ENCODE measurements around the gene FBXW4. TPM values are rescaled to one million over a fixed set of nuclear protein-coding genes. Genes with fewer than 3 reads are reported as not detected.
A peak's percentile ranks its signal among the peaks of the same experiment; 100 is the strongest.
"Not testable (repeated sequence)": the region's sequence is repeated elsewhere in the genome, so short reads cannot be mapped to it uniquely, and the experiment has no call there.

Gene FBXW4
- total RNA-seq, 1 experiment from 2014 or later: 15.7 TPM

GRCh38 chr10:101595591-101596433 lies 99.2 kb downstream of the FBXW4 start:
- TF ChIP-seq CTCF (IDR thresholded peaks at IDR 0.05; ENCODE audit: unreplicated experiment): no peak
- no peaks in the 10 kb centered on the region for H3K36me3 Mint-ChIP-seq (ENCODE audit: insufficient read depth, unreplicated experiment)
- H3K27me3 Mint-ChIP-seq (ENCODE audit: unreplicated experiment): no peaks in the 10 kb centered on the region
- no peaks in the 10 kb centered on the region for H3K4me1 Mint-ChIP-seq (ENCODE audit: low read depth, unreplicated experiment)
- no peaks in the 10 kb centered on the region for H3K9me3 Mint-ChIP-seq (ENCODE audit: low read depth, unreplicated experiment)
- DNase-seq: no peak
- BruUV-seq (replicated peaks): no TSS peak
- CTCF ChIA-PET: interaction anchor here (0.6 kb wide), 1 partner anchor 32 kb away, joined by 3 read pairs; no protein-coding TSS in a partner anchor
- intact Hi-C loops (cut with micrococcal nuclease; ENCODE audit: unreplicated experiment): no loop called here
- no peak overlapping the region for H3K4me3 Mint-ChIP-seq (ENCODE audit: low read depth, unreplicated experiment)
- H3K27ac Mint-ChIP-seq (ENCODE audit: unreplicated experiment): no peak overlapping the region

DNA sequence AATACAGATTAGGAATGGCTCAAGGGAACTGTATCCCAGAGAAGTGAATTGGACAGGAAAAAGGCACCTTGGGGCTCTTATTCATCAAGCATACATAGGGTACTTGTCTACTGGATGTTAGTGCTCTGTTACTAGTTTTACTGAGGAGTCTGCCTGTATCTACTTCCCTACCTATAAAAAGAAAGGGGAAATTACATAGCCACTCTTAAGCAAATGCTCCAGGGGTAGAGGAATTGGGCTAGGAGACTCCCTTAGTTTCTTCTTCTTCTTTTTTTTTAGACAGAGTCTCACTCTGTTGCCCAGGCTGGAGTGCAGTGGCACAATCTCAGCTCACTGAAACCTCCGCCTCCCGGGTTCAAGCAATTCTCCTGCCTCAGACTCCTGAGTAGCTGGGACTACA lies 101.6 kb downstream of the FBXW4 start:
- BruUV-seq (replicated peaks); intact Hi-C loops (cut with micrococcal nuclease; ENCODE audit: unreplicated experiment); CTCF ChIA-PET: not testable (repeated sequence)

DNA sequence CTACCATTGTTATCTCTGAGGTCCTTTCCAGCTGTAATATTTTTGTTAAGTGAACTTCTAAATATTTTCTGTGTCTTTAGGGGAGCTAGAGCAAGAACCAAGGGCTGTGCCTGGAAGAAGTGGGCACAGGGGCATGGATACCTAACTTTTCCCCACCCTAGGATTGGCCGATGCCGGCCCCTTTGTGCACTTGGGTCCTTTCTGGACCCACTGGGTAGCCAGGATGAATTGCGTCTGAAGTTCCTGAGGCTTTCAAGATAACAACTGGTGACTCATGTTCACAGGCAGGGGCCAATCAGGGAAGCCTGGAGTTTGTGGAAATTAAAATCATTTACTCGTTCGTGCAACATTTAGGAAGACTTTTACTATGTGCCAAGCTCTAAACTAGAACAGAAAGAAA lies 106.1 kb downstream of the FBXW4 start:
- H3K27ac Mint-ChIP-seq (ENCODE audit: unreplicated experiment): peak overlapping the region; percentile 24
- peaks cover 29% of the 10 kb centered on the region for H3K36me3 Mint-ChIP-seq (ENCODE audit: insufficient read depth, unreplicated experiment)
- no peak for TF ChIP-seq CTCF (IDR thresholded peaks at IDR 0.05; ENCODE audit: unreplicated experiment)
- H3K9me3 Mint-ChIP-seq (ENCODE audit: low read depth, unreplicated experiment): no peaks in the 10 kb centered on the region
- TSS peak; percentile 43 for BruUV-seq (replicated peaks)
- no peaks in the 10 kb centered on the region for H3K4me1 Mint-ChIP-seq (ENCODE audit: low read depth, unreplicated experiment)
- H3K4me3 Mint-ChIP-seq (ENCODE audit: low read depth, unreplicated experiment): peak overlapping the region; percentile 85
- CTCF ChIA-PET: no interaction called here
- H3K27me3 Mint-ChIP-seq (ENCODE audit: unreplicated experiment): no peaks in the 10 kb centered on the region
- intact Hi-C loops (cut with micrococcal nuclease; ENCODE audit: unreplicated experiment): no loop called here
- peak; percentile 11 for DNase-seq

More for the DNA sequence above, 101.6 kb downstream of the FBXW4 start:
- not testable (repeated sequence) for DNase-seq; H3K27ac Mint-ChIP-seq (ENCODE audit: unreplicated experiment); H3K27me3 Mint-ChIP-seq (ENCODE audit: unreplicated experiment); H3K4me3 Mint-ChIP-seq (ENCODE audit: low read depth, unreplicated experiment); H3K36me3 Mint-ChIP-seq (ENCODE audit: insufficient read depth, unreplicated experiment); H3K4me1 Mint-ChIP-seq (ENCODE audit: low read depth, unreplicated experiment); H3K9me3 Mint-ChIP-seq (ENCODE audit: low read depth, unreplicated experiment)

GRCh38 chr10:101587725-101588653 lies 107.0 kb downstream of the FBXW4 start, which contains the start of the genes DPCD and POLL:
Gene DPCD, plus strand, starts transcription at chr10:101588321. Its CDS starts 16 bp downstream, at chr10:101588337.
Gene POLL, minus strand, starts transcription at chr10:101588257. Its CDS starts 897 bp downstream, at chr10:101587360.
- H3K4me1 Mint-ChIP-seq (ENCODE audit: low read depth, unreplicated experiment): no peaks in the 10 kb centered on the region
- no peaks in the 10 kb centered on the region for H3K9me3 Mint-ChIP-seq (ENCODE audit: low read depth, unreplicated experiment)
- intact Hi-C loops (cut with micrococcal nuclease; ENCODE audit: unreplicated experiment): no loop called here
- H3K4me3 Mint-ChIP-seq (ENCODE audit: low read depth, unreplicated experiment): peak within 1 kb of the TSS; percentile 85
- peaks cover 29% of the 10 kb centered on the region for H3K36me3 Mint-ChIP-seq (ENCODE audit: insufficient read depth, unreplicated experiment)
- no peak for TF ChIP-seq CTCF (IDR thresholded peaks at IDR 0.05; ENCODE audit: unreplicated experiment)
- TSS peak; percentile 55 for BruUV-seq (replicated peaks)
- H3K27ac Mint-ChIP-seq (ENCODE audit: unreplicated experiment): peak within 1 kb of the TSS; percentile 75
- H3K27me3 Mint-ChIP-seq (ENCODE audit: unreplicated experiment): no peaks in the 10 kb centered on the region
- DNase-seq: peak; percentile 89
- CTCF ChIA-PET: interaction anchor here (1.4 kb wide), 1 partner anchor 17 kb away, joined by 3 read pairs; no protein-coding TSS in a partner anchor
